Coronary artery (tissue), 2 donors: ENCODE measurements around the gene TPCN1.

ENCODE experiments used
- DNase-seq: peaks from one replicate; pipeline ENCODE4 v3.0.0-alpha.2; 2017; ENCODE audit warnings: low spot score
- H3K27ac ChIP-seq, 2 donors: fragments of 200-600 bp; sonication (generic); one replicate each; pipeline ENCODE4 v1.5.1; 2016 to 2019
- H3K4me3 ChIP-seq: fragments of 200-600 bp; sonication (generic); 2 replicates; pipeline ENCODE4 v1.5.1; 2016; ENCODE audit warnings: mild to moderate bottlenecking, moderate library complexity
- TF ChIP-seq, protein P1 (sequence below): fragments of 200-600 bp; sonication (generic); IDR thresholded peaks from one replicate; pipeline ENCODE4 v1.5.1; 2019; ENCODE audit warnings: antibody characterized with exemption

The TPCN1 gene

DNA sequence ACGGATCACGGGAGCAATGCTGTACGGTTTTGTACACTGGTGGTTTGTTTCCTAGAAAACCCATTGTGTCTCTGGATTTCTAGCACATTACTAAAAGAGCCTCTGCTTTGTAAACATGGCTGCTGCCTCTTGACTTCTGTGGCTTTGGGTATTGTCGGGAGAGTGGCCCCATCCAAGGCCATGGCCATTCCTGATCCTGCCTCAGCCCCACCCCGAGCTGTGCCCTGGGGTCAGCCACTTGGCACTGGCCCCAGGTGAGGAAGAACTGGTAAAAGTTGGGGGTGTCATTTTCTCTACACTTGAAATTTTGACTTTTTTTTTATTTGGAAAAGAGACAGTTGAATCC, 77.2 kb downstream of the TPCN1 start:
- no peak overlapping the region for H3K4me3 ChIP-seq
- TF ChIP-seq, protein P1, sequence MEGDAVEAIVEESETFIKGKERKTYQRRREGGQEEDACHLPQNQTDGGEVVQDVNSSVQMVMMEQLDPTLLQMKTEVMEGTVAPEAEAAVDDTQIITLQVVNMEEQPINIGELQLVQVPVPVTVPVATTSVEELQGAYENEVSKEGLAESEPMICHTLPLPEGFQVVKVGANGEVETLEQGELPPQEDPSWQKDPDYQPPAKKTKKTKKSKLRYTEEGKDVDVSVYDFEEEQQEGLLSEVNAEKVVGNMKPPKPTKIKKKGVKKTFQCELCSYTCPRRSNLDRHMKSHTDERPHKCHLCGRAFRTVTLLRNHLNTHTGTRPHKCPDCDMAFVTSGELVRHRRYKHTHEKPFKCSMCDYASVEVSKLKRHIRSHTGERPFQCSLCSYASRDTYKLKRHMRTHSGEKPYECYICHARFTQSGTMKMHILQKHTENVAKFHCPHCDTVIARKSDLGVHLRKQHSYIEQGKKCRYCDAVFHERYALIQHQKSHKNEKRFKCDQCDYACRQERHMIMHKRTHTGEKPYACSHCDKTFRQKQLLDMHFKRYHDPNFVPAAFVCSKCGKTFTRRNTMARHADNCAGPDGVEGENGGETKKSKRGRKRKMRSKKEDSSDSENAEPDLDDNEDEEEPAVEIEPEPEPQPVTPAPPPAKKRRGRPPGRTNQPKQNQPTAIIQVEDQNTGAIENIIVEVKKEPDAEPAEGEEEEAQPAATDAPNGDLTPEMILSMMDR: no peak
- peak overlapping the region; percentile 81 to 87 for H3K27ac ChIP-seq
- DNase-seq: no peak

DNA sequence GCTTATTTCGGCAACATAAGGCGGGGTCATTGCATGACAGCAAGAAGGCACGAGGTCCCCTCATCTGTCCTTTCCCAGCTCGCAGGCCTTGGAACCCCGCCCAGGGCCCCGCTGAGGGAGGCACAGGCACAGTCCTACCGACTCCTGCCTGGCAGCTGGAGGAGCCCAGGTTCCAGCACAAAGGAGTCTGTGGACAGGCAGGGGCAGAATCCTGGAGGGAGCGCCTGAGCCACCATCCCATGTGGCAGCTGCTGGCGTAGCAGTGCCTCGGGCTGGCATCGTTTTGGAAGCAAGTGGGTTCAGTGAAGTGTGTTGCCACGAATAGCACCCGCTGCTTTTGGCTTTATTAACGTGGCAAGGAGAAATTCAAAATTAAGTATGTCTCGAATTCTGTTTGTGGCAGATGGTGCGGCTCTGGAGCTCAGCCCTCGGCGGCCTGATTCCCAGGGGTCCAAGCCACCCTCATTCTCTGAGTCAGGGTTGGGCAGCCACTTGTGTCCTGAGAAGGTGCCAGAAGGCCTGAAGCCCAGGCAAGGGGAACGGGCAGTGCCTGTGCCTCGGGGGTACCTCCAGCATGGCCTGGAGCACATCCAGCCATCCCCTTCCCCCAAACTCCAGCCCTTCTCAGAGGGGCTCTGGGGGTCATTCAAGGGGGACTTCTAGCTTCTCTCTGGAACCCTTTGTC, 77.7 kb downstream of the TPCN1 start:
- peak overlapping the region; percentile 14 for H3K4me3 ChIP-seq
- DNase-seq: peak; percentile 89
- peak overlapping the region; percentile 81 to 87 for H3K27ac ChIP-seq
- TF ChIP-seq, protein P1: no peak

DNA sequence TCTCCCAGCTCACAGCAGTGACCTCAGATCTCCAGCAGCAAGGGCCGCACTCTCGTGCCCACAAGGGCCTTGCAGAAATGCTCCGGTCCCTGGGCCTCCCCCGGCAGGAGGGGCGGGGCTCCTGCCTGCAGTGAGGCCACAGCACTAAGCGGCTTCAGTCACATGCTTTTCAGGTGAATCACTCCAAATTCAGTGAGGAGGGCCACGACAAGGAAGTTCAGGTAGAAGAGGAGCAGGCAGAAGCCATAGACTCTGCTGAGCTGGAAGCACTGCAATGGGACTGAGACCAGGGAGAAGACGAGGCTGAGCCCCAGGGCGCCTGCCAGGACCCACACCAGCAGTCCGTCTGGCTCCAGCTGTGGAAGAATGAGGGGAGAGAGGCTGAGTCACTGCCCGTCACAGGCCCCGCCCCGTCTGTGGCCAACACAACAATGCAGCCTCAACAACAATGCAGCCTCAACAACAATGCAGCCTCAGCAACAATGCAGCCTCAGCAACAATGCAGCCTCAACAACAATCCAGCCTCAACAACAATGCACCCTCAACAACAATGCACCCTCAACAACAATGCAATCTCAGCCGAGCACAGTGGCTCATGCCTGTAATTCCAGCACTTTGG, 78.5 kb downstream of the TPCN1 start:
- peak; percentile 86 for DNase-seq
- peak overlapping the region; percentile 81 to 87 for H3K27ac ChIP-seq
- TF ChIP-seq, protein P1: no peak
- peak overlapping the region; percentile 14 for H3K4me3 ChIP-seq

DNA sequence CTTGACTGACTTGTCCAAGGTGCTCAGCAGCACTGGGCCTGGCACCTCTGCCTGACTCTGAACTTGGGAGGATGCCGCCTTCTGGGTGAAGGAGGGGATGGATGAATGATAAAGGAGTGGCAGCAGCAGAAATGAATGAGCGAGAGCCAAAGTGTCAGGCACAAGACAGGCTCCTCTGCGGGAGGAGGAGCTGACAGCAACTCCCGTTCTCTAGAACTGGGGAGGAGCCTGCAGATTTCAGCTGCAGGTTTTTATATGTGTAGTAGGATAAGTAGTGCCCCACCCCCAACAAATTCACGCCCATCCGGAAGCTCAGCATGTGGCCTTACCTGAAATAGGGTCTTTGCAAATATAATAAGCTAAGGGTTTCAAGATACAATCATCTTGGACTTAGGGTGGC, 80.5 kb downstream of the TPCN1 start:
- TF ChIP-seq, protein P1: no peak

DNA sequence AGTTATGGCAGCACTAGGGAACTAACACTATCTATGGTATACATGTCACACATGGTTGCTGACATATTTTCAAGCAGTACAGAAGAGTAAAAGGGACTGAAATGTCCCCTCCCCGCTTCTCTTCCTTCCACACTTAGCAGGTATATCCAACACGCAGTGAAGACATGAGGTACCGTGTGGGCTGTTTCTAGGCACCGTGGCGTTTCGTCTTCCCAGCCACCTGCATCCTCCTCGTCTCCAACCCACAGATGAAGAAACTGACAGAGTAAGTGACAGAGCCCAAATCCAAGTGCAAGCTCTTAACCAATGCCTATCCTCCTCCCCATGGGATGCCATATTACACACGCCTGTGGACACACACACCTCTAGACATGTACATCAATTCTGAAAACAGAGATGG, 81.2 kb downstream of the TPCN1 start:
- Histone ChIP-seq H3K4me3 (no peak overlapping the region), H3K27ac (no peak overlapping the region)
- no peak for DNase-seq
- TF ChIP-seq, protein P1: no peak

More for the DNA sequence above, 80.5 kb downstream of the TPCN1 start:
- no peak overlapping the region for H3K4me3 ChIP-seq
- no peak for DNase-seq
- H3K27ac ChIP-seq: no peak overlapping the region

DNA sequence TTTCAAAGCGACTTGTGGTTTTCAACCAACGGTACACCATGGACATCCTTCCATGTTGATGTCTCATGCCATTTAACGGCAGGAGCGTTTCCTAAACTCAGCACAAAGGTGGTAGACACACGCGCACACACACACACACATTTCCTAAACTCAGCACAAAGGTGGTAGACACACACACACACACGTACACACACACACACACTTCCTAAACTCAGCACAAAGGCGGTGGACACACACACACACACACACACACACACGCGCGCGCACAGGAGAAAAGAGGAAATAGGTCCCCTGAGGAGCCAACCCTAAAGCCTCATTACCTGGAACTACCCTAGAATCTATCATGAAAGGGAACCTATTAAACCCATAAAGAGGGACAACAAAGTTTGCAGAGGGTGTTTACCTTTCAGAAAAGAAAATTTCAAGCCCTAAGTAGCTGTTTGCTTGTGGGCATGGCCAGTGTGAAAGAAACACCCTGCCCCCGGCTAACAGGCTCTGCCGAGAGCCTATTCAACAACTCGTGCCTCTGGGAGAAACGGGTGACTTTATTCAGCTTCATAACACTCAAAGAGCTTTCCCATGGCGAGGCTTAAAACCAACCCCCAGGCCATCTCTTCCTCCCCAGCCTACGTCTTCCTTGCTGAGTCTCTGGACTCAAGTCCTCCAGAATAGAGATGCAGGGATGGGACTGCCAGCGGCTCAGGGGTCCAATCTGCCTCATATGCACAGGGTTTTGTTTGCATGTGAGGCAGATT, 81.8 kb downstream of the TPCN1 start:
- no peak for DNase-seq
- H3K4me3 ChIP-seq: no peak overlapping the region
- no peak overlapping the region for H3K27ac ChIP-seq
- TF ChIP-seq, protein P1: no peak
